KMS-11 (cell line): ENCODE data around the gene FBXO24.
"Not testable (repeated sequence)": the region's sequence is repeated elsewhere in the genome, so short reads cannot be mapped to it uniquely, and the experiment has no call there.

Experiments
- H2AFZ ChIP-seq: fragments of 200-600 bp; sonication (generic); 2 replicates; pipeline ENCODE4 v1.6.1; 2016; ENCODE audit warnings: antibody characterized with exemption, mixed run types, low read depth
- H3K27ac ChIP-seq: fragments of 200-600 bp; sonication (generic); 2 replicates; pipeline ENCODE4 v1.6.1; 2016; ENCODE audit warnings: mild to moderate bottlenecking, mixed run types
- H3K27me3 ChIP-seq: fragments of 200-600 bp; sonication (generic); 2 replicates; pipeline ENCODE4 v1.6.1; 2017; ENCODE audit warnings: mild to moderate bottlenecking, low read depth, mixed run types, moderate library complexity; ENCODE audit not compliant: insufficient read depth
- H3K36me3 ChIP-seq: fragments of 200-600 bp; sonication (generic); 2 replicates; pipeline ENCODE4 v1.6.1; 2017; ENCODE audit warnings: mild to moderate bottlenecking, mixed run types; ENCODE audit not compliant: insufficient read depth
- H3K4me1 ChIP-seq: fragments of 200-600 bp; sonication (generic); 2 replicates; pipeline ENCODE4 v1.6.1; 2016; ENCODE audit warnings: mild to moderate bottlenecking, low read depth, mixed run types; ENCODE audit not compliant: poor library complexity, severe bottlenecking
- H3K4me2 ChIP-seq: fragments of 200-600 bp; sonication (generic); 2 replicates; pipeline ENCODE4 v1.7.0; 2016; ENCODE audit warnings: mild to moderate bottlenecking, mixed run types
- H3K4me3 ChIP-seq: fragments of 200-600 bp; sonication (generic); IDR thresholded peaks from 2 replicates; pipeline ENCODE4 v1.6.1; 2017; ENCODE audit warnings: low read depth, low read length, mixed read lengths; ENCODE audit not compliant: insufficient read depth
- H3K79me2 ChIP-seq: fragments of 200-600 bp; sonication (generic); 2 replicates; pipeline ENCODE4 v1.6.1; 2016; ENCODE audit warnings: low read depth, mixed run types; ENCODE audit not compliant: insufficient read depth
- H3K9ac ChIP-seq: fragments of 200-600 bp; sonication (generic); 2 replicates; pipeline ENCODE4 v1.6.1; 2016; ENCODE audit warnings: mild to moderate bottlenecking, mixed run types
- H4K20me1 ChIP-seq: fragments of 200-600 bp; sonication (generic); 2 replicates; pipeline ENCODE4 v1.6.1; 2016; ENCODE audit warnings: mild to moderate bottlenecking, mixed run types; ENCODE audit not compliant: insufficient read depth
- CTCF ChIP-seq: fragments of 200-600 bp; sonication (generic); conservative IDR thresholded peaks from 2 replicates; pipeline ENCODE4 v1.6.1; 2017; ENCODE audit warnings: low read depth, mild to moderate bottlenecking, antibody characterized with exemption, low read length, moderate library complexity, mixed read lengths

Gene FBXO24

DNA sequence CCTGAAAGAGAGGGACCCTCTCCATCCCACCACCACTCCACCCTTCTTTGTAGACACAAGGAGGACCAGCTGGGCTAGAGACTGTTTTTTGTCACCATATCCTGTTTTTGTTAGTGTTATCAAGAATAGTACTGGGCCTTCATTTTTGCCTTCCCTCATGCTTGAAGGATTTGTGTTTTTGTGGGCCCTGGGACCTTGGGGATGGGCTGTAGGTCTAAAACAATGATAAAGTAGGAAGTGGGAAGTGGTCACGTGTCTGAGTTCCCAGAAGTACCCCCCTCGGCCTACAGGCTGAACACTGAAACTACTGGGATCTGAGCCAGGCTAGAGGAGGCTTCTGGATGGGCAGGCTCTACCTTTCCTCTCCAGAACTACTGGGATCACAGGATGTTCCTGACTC, 38.3 kb upstream of the FBXO24 start:
- Histone ChIP-seq H3K27ac (no peak overlapping the region), H3K9ac (no peak overlapping the region), H3K4me2 (no peak overlapping the region), H3K36me3 (no peaks in the 10 kb centered on the region), H3K27me3 (no peaks in the 10 kb centered on the region), H3K79me2 (no peaks in the 10 kb centered on the region), H3K4me1 (peaks cover 17% of the 10 kb centered on the region), H3K4me3 (no peak overlapping the region), H2AFZ (no peak overlapping the region), H4K20me1 (no peaks in the 10 kb centered on the region)
- TF ChIP-seq CTCF: no peak

GRCh38 chr7:100548446-100548845, 37.7 kb upstream of the FBXO24 start:
- not testable (repeated sequence) for H3K27ac ChIP-seq, H3K4me2 ChIP-seq

DNA sequence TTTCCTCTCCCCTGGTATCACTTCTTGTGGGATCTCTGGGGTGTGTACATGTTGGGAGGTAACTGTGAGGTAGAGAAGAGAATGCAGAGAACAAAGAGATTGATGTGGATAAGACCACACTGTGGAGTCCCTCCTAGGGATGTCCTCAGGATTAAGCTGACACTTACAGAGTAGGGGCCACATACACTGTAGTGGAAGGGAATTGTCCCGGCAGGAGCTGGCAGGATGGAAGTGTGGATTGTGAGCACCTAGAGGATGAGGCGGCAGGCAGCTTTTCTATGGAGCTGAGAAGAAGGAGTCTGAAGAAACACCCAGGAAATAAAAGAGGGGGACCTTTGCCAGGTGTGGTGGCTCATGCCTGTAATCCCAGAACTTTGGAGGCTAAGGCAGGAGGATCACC, 33.6 kb upstream of the FBXO24 start:
- Histone ChIP-seq H3K4me3 (no peak overlapping the region), H3K27me3 (no peaks in the 10 kb centered on the region), H4K20me1 (no peaks in the 10 kb centered on the region), H3K9ac (no peak overlapping the region), H3K27ac (no peak overlapping the region), H3K4me2 (no peak overlapping the region), H2AFZ (no peak overlapping the region), H3K36me3 (no peaks in the 10 kb centered on the region), H3K4me1 (no peaks in the 10 kb centered on the region), H3K79me2 (no peaks in the 10 kb centered on the region)
- TF ChIP-seq CTCF: no peak

More at GRCh38 chr7:100548446-100548845, 37.7 kb upstream of the FBXO24 start:
- H3K79me2 ChIP-seq, H3K4me3 ChIP-seq, H3K27me3 ChIP-seq, H3K9ac ChIP-seq, H4K20me1 ChIP-seq, H2AFZ ChIP-seq, H3K36me3 ChIP-seq: not testable (repeated sequence)
- H3K4me1 ChIP-seq: peaks cover 17% of the 10 kb centered on the region

- Histone ChIP-seq H3K4me2 (no peak overlapping the region), H3K36me3 (no peaks in the 10 kb centered on the region), H3K4me3 (no peak overlapping the region), H3K79me2 (no peaks in the 10 kb centered on the region), H3K4me1 (no peaks in the 10 kb centered on the region), H3K27ac (no peak overlapping the region), H4K20me1 (no peaks in the 10 kb centered on the region), H3K9ac (no peak overlapping the region), H2AFZ (no peak overlapping the region), H3K27me3 (no peaks in the 10 kb centered on the region)
- TF ChIP-seq CTCF: no peak
Observed at GRCh38 chr7:100553032-100553431, 33.1 kb upstream of the FBXO24 start.

DNA sequence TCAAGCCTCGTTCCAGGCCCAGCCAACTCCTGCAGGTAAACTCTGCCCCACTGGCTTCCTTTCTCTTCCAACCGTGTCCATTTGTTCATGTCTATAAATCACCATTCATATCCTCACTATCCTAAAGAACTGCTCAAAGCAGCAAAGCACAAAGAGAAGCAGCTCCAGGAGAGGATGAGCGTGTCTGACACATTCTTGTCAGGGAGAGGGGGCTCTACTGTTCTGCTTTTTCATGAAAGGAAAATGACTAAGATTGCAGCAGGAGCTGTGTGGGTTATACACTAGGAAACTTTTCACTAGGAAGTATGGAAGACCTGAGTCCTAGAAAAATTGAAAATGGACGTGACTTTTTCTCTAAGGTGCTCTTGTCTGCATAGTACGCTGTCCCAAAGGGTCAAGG, 30.4 kb upstream of the FBXO24 start:
- H3K27me3 ChIP-seq: no peaks in the 10 kb centered on the region
- H3K4me1 ChIP-seq: peaks cover 11% of the 10 kb centered on the region
- no peak overlapping the region for H3K4me2 ChIP-seq
- no peak overlapping the region for H3K27ac ChIP-seq
- no peaks in the 10 kb centered on the region for H3K36me3 ChIP-seq
- H3K79me2 ChIP-seq: no peaks in the 10 kb centered on the region
- no peak for TF ChIP-seq CTCF
- H3K9ac ChIP-seq: no peak overlapping the region
- H3K4me3 ChIP-seq: no peak overlapping the region
- no peak overlapping the region for H2AFZ ChIP-seq
- H4K20me1 ChIP-seq: no peaks in the 10 kb centered on the region
